ENCODE results near the gene INVS. TPM values are rescaled to one million over a fixed set of nuclear protein-coding genes. Genes with fewer than 3 reads are reported as not detected.

The INVS gene
- total RNA-seq, 4 donors from 2014 or later = 28.0 to 42.6 (median 35.6) TPM

- no peaks in the 10 kb centered on the region for H3K4me1 ChIP-seq
- H3K27ac ChIP-seq = no peak overlapping the region
- peaks cover 0 to 70% (median 24%) of the 10 kb centered on the region in 4 donors for H3K9me3 ChIP-seq
- H3K4me3 ChIP-seq = no peak overlapping the region
- DNase-seq (ENCODE audit: low spot score in 2 of 2) = no peak
- no peaks in the 10 kb centered on the region for H3K27me3 ChIP-seq
- no peak for TF ChIP-seq CTCF (IDR thresholded peaks at IDR 0.05)
- TF ChIP-seq EP300 (IDR thresholded peaks at IDR 0.05) = no peak
- no peak for TF ChIP-seq POLR2A (IDR thresholded peaks at IDR 0.05)
- 74 to 79% methylated on average over 1 of the region's 1 CpG for WGBS, 2 donors
- peaks cover 0 to 17% (median 0%) of the 10 kb centered on the region in 3 donors for H3K36me3 ChIP-seq
Observed at GRCh38 chr9:100186356-100186755, 87.3 kb downstream of the INVS start.

GRCh38 chr9:100190339-100190738 is 91.3 kb downstream of the INVS start:
- no peak overlapping the region for H3K4me3 ChIP-seq
- peaks cover 0 to 77% (median 21%) of the 10 kb centered on the region in 4 donors for H3K9me3 ChIP-seq
- peaks cover 0 to 41% (median 0%) of the 10 kb centered on the region in 3 donors for H3K36me3 ChIP-seq
- 96 to 98% methylated on average over 2 of the region's 2 CpGs for WGBS, 2 donors
- no peaks in the 10 kb centered on the region for H3K4me1 ChIP-seq
- DNase-seq (ENCODE audit: low spot score in 2 of 2) = no peak
- H3K27ac ChIP-seq = no peak overlapping the region
- no peaks in the 10 kb centered on the region for H3K27me3 ChIP-seq
- TF ChIP-seq POLR2A (IDR thresholded peaks at IDR 0.05) = no peak
- TF ChIP-seq CTCF (IDR thresholded peaks at IDR 0.05) = no peak
- no peak for TF ChIP-seq EP300 (IDR thresholded peaks at IDR 0.05)

- no peaks in the 10 kb centered on the region for H3K4me1 ChIP-seq
- no peak overlapping the region for H3K4me3 ChIP-seq
- peaks cover 0 to 69% (median 21%) of the 10 kb centered on the region in 4 donors for H3K9me3 ChIP-seq
Observed at GRCh38 chr9:100191264-100191663, 92.2 kb downstream of the INVS start.

GRCh38 chr9:100193078-100193477 is 94.0 kb downstream of the INVS start:
- TF ChIP-seq POLR2A (IDR thresholded peaks at IDR 0.05) (no peak), EP300 (IDR thresholded peaks at IDR 0.05) (no peak), CTCF (IDR thresholded peaks at IDR 0.05) (no peak)
- H3K4me3 ChIP-seq = no peak overlapping the region
- H3K9me3 ChIP-seq = peaks cover 0 to 52% (median 18%) of the 10 kb centered on the region in 4 donors
- H3K27me3 ChIP-seq = no peaks in the 10 kb centered on the region
- H3K4me1 ChIP-seq = no peaks in the 10 kb centered on the region
- H3K36me3 ChIP-seq = peaks cover 0 to 28% (median 0%) of the 10 kb centered on the region in 3 donors
- no peak for DNase-seq (ENCODE audit: low spot score in 2 of 2)
- H3K27ac ChIP-seq = no peak overlapping the region
- 96 to 97% methylated on average over 3 of the region's 3 CpGs for WGBS, 2 donors

More at GRCh38 chr9:100191264-100191663, 92.2 kb downstream of the INVS start:
- H3K36me3 ChIP-seq = peaks cover 0 to 40% (median 0%) of the 10 kb centered on the region in 3 donors
- no peak for DNase-seq (ENCODE audit: low spot score in 2 of 2)
- no peaks in the 10 kb centered on the region for H3K27me3 ChIP-seq
- no peak overlapping the region for H3K27ac ChIP-seq
- TF ChIP-seq EP300 (IDR thresholded peaks at IDR 0.05) (no peak), POLR2A (IDR thresholded peaks at IDR 0.05) (no peak), CTCF (IDR thresholded peaks at IDR 0.05) (no peak)

GRCh38 chr9:100196215-100196614 is 97.2 kb downstream of the INVS start:
- TF ChIP-seq EP300 (IDR thresholded peaks at IDR 0.05) (no peak), CTCF (IDR thresholded peaks at IDR 0.05) (no peak), POLR2A (IDR thresholded peaks at IDR 0.05) (no peak)
- H3K36me3 ChIP-seq = peaks cover 0 to 36% (median 0%) of the 10 kb centered on the region in 3 donors

More at GRCh38 chr9:100196215-100196614, 97.2 kb downstream of the INVS start:
- Histone ChIP-seq H3K9me3 (peaks cover 0 to 22% (median 5%) of the 10 kb centered on the region in 4 donors), H3K4me3 (no peak overlapping the region), H3K27ac (no peak overlapping the region), H3K27me3 (no peaks in the 10 kb centered on the region), H3K4me1 (no peaks in the 10 kb centered on the region)
- no peak for DNase-seq (ENCODE audit: low spot score in 2 of 2)
- 77 to 80% methylated on average over 3 of the region's 3 CpGs for WGBS, 2 donors
